OCI-LY1 (cell line): ENCODE measurements around the gene NFYC.

Source experiments
- H2AFZ ChIP-seq: fragments of 200-600 bp; sonication (generic), shearing (Covaris generic); 2 replicates; pipeline ENCODE4 v1.6.0; 2014; ENCODE audit warnings: antibody characterized with exemption, mild to moderate bottlenecking, low read length
- H3F3A ChIP-seq: fragments of 200-600 bp; sonication (generic), shearing (Covaris generic); 2 replicates; pipeline ENCODE4 v1.6.0; 2014; ENCODE audit warnings: mild to moderate bottlenecking, antibody characterized with exemption, low read length, moderate library complexity; ENCODE audit not compliant: insufficient read depth
- H3K27ac ChIP-seq: fragments of 200-600 bp; sonication (generic); 2 replicates; pipeline ENCODE4 v1.5.1; 2014; ENCODE audit warnings: low read length, mixed run types, mild to moderate bottlenecking, low read depth; ENCODE audit not compliant: poor library complexity, severe bottlenecking
- H3K27me3 ChIP-seq: fragments of 200-600 bp; sonication (generic); 2 replicates; pipeline ENCODE4 v1.6.0; 2014; ENCODE audit warnings: antibody characterized with exemption, mild to moderate bottlenecking, low read length, moderate library complexity; ENCODE audit not compliant: insufficient read depth
- H3K36me3 ChIP-seq: fragments of 200-600 bp; sonication (generic); 2 replicates; pipeline ENCODE4 v1.6.1; 2014; ENCODE audit warnings: mild to moderate bottlenecking, antibody characterized with exemption, low read length, moderate library complexity, mixed read lengths; ENCODE audit not compliant: insufficient read depth
- H3K4me1 ChIP-seq: fragments of 200-600 bp; sonication (generic); 2 replicates; pipeline ENCODE4 v1.5.1; 2014; ENCODE audit warnings: mild to moderate bottlenecking, low read length, moderate library complexity; ENCODE audit not compliant: insufficient read depth, severe bottlenecking
- H3K4me2 ChIP-seq: fragments of 200-600 bp; sonication (generic), shearing (Covaris generic); 2 replicates; pipeline ENCODE4 v1.6.1; 2014; ENCODE audit warnings: low read length
- H3K4me3 ChIP-seq: fragments of 200-600 bp; sonication (generic); 2 replicates; pipeline ENCODE4 v1.5.1; 2014; ENCODE audit warnings: low read length, low read depth, mild to moderate bottlenecking, mixed read lengths; ENCODE audit not compliant: poor library complexity, severe bottlenecking
- H3K79me2 ChIP-seq: fragments of 200-600 bp; shearing (Covaris generic); 2 replicates; pipeline ENCODE4 v1.6.1; 2016; ENCODE audit warnings: mixed run types, low read length, mixed read lengths; ENCODE audit not compliant: insufficient read depth
- H3K9ac ChIP-seq: fragments of 200-600 bp; sonication (generic), shearing (Covaris generic); 2 replicates; pipeline ENCODE4 v1.6.1; 2014; ENCODE audit warnings: mild to moderate bottlenecking, low read length, mixed read lengths
- H3K9me2 ChIP-seq: fragments of 200-600 bp; sonication (generic), shearing (Covaris generic); 2 replicates; pipeline ENCODE4 v1.6.1; 2014; ENCODE audit warnings: low read depth, mild to moderate bottlenecking, low read length, mixed read lengths
- H3K9me3 ChIP-seq: fragments of 200-600 bp; shearing (Covaris generic); 2 replicates; pipeline ENCODE4 v1.6.1; 2014; ENCODE audit warnings: low read length, mixed read lengths
- H4K20me1 ChIP-seq: fragments of 200-600 bp; sonication (generic), shearing (Covaris generic); 2 replicates; pipeline ENCODE4 v1.6.0; 2016; ENCODE audit warnings: mild to moderate bottlenecking, low read length; ENCODE audit not compliant: insufficient read depth
- EZH2 ChIP-seq: fragments of 200-600 bp; sonication (generic), shearing (Covaris generic); IDR thresholded peaks from 2 replicates; pipeline ENCODE4 v1.8.0; 2017; ENCODE audit warnings: borderline replicate concordance, mixed run types, mild to moderate bottlenecking, antibody characterized with exemption, low read length, moderate library complexity, mixed read lengths
- TF ChIP-seq, protein P1 (sequence below): fragments of 200-600 bp; sonication (generic), shearing (Covaris generic); IDR thresholded peaks from 2 replicates; pipeline ENCODE4 v1.5.1; 2017; ENCODE audit warnings: mild to moderate bottlenecking, antibody characterized with exemption, low read length, moderate library complexity, mixed read lengths

Gene NFYC

DNA sequence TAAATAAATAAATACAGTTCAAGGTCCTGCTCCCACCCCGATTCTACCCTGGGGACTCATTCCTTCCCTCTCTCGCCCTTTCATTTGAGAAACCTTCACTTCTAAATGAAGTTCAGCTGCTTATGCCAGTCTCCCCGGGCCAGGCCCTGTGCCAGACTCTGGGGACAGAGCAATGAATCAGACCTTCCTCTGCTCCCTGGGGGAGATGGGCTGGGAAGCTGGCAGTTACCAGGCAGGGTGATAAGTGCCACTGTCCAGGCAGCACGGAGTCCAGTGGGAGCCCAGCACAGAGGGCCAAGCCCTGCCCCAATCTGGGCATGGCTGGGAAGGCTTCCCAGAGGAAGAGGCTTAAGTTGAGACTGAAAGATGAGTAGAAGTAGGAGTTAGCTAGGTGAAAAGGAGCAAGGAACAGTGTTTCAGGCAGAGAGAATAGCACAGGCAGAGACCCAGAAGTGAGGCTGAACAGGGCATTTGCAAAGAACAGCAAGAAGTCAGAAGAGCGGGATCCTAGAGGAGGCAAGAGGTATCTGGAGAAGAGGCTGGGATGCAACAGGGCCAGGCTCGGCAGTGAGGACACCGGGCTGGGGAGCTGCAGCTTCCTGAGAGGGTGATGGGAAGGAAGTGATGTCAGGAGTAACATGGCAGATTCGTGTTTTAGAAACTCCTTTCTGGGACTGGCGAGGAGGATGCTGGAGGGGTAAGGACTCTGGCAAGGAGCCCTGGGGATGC is 105.6 kb downstream of the NFYC start:
- no peaks in the 10 kb centered on the region for H3K79me2 ChIP-seq
- no peaks in the 10 kb centered on the region for H3F3A ChIP-seq
- H2AFZ ChIP-seq = no peak overlapping the region
- H3K27ac ChIP-seq = no peak overlapping the region
- H4K20me1 ChIP-seq = no peaks in the 10 kb centered on the region
- TF ChIP-seq, protein P1, sequence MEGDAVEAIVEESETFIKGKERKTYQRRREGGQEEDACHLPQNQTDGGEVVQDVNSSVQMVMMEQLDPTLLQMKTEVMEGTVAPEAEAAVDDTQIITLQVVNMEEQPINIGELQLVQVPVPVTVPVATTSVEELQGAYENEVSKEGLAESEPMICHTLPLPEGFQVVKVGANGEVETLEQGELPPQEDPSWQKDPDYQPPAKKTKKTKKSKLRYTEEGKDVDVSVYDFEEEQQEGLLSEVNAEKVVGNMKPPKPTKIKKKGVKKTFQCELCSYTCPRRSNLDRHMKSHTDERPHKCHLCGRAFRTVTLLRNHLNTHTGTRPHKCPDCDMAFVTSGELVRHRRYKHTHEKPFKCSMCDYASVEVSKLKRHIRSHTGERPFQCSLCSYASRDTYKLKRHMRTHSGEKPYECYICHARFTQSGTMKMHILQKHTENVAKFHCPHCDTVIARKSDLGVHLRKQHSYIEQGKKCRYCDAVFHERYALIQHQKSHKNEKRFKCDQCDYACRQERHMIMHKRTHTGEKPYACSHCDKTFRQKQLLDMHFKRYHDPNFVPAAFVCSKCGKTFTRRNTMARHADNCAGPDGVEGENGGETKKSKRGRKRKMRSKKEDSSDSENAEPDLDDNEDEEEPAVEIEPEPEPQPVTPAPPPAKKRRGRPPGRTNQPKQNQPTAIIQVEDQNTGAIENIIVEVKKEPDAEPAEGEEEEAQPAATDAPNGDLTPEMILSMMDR = no peak
- TF ChIP-seq EZH2 = no peak
- H3K36me3 ChIP-seq = no peaks in the 10 kb centered on the region
- no peak overlapping the region for H3K9ac ChIP-seq
- H3K9me2 ChIP-seq = no peaks in the 10 kb centered on the region
- peaks cover 5% of the 10 kb centered on the region; the same call in 1 of the 2 replicates for H3K27me3 ChIP-seq
- H3K4me3 ChIP-seq = no peak overlapping the region
- no peaks in the 10 kb centered on the region for H3K9me3 ChIP-seq
- no peak overlapping the region for H3K4me2 ChIP-seq
- peaks cover 22% of the 10 kb centered on the region for H3K4me1 ChIP-seq

DNA sequence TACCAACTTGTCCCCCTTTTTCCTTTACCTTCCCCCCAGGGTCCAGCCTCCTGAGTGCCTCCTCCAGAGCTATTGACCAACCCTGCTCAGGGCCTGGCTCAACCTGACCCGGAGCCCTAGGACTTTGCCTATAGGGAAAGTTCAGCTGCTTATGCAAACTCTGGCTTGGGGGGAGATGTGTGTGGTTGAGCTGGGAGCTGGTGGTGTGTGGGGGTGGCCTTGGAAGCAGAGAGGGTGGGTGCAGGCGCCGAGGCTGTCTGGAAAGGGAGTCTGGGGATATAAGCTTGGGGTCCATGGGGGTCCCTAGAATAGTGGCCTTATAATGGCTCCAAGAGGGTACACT is 106.1 kb downstream of the NFYC start:
- Histone ChIP-seq H3K4me1 (peaks cover 25% of the 10 kb centered on the region), H3K4me2 (no peak overlapping the region), H2AFZ (no peak overlapping the region)

DNA sequence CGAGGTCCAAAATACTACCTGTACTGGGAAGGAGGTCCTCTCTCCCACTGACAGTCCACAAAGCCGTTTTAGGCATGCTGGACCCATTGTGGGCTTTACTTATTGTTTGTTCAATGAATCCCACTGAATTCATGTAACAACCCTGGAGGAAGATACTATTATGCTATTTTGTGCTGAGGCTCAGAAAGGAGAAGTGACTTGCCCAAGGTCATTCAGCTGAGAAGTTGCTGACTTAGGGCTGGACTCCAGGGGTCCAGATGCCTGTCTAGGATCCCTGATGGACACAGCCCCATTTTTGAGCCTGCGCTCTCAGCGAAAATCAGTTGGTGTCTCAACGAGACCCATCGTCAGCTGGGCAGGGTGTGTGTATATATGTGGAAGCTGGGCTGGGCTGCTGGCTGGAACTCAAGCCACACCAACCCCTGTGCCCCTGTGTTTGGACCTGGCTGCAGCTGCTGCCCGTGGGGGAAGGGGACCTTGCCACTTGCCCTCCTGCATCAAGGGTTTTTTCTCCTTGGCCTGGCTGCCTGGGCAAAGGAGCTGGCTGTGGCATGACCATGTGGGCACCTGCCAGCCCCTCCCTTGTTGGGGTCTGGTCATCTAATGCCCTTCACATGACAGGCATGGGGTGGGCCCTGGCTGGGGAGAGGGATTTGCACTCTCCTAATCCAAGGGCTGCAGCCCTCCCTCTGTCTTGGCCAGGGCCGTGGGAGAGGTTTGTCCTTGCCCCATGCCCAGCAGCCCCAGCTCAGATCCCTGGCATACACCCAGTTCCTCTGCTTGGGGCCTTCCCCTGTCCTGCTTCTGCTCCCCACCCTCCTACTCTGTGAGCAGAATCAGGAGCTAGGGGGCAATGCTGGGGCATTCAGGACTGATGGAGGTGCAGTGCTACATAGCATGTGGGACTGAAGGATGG is 107.1 kb downstream of the NFYC start:
- H3K36me3 ChIP-seq = no peaks in the 10 kb centered on the region
- no peak overlapping the region for H3K4me3 ChIP-seq
- no peaks in the 10 kb centered on the region for H3F3A ChIP-seq
- no peak overlapping the region for H2AFZ ChIP-seq
- no peaks in the 10 kb centered on the region for H3K9me3 ChIP-seq
- peaks cover 5% of the 10 kb centered on the region; the same call in 1 of the 2 replicates for H3K27me3 ChIP-seq
- no peak overlapping the region for H3K9ac ChIP-seq
- no peaks in the 10 kb centered on the region for H3K79me2 ChIP-seq
- TF ChIP-seq, protein P1 = no peak
- TF ChIP-seq EZH2 = no peak
- H3K27ac ChIP-seq = no peak overlapping the region
- peaks cover 26% of the 10 kb centered on the region for H3K4me1 ChIP-seq
- H3K9me2 ChIP-seq = no peaks in the 10 kb centered on the region
- no peak overlapping the region for H3K4me2 ChIP-seq
- no peaks in the 10 kb centered on the region for H4K20me1 ChIP-seq

More for the DNA sequence above, 106.1 kb downstream of the NFYC start:
- H3K4me3 ChIP-seq = no peak overlapping the region
- no peaks in the 10 kb centered on the region for H3F3A ChIP-seq
- no peaks in the 10 kb centered on the region for H3K36me3 ChIP-seq
- no peaks in the 10 kb centered on the region for H3K9me2 ChIP-seq
- H3K9me3 ChIP-seq = no peaks in the 10 kb centered on the region
- no peak overlapping the region for H3K27ac ChIP-seq
- no peaks in the 10 kb centered on the region for H3K79me2 ChIP-seq
- H4K20me1 ChIP-seq = no peaks in the 10 kb centered on the region
- H3K27me3 ChIP-seq = peaks cover 5% of the 10 kb centered on the region; the same call in 1 of the 2 replicates
- no peak overlapping the region for H3K9ac ChIP-seq
- no peak for TF ChIP-seq EZH2
- TF ChIP-seq, protein P1 = no peak
